A549 (cell line): ENCODE data around the gene ADARB2. TPM values are rescaled to one million over a fixed set of nuclear protein-coding genes. Genes with fewer than 3 reads are reported as not detected.

Source experiments
- ATAC-seq, 2 experiments: fragments of 200-7000 bp in 1 of 2; fragments of >200 bp in 1 of 2; cut with Nextera tagmentation in 1 of 2; cut with Tn5 transposase in 1 of 2; 3 replicates each; pipeline versions ENCODE4 v1.8.0 to v1.9.1; 2018 to 2020; ENCODE audit warnings: mild to moderate bottlenecking in 1 of 2, moderate library complexity in 1 of 2
- CTCF ChIA-PET: fragments of 300-600 bp; sonication (Branson Sonifier 250); formaldehyde crosslinking; extraction: SDS; loops from one replicate; lab custom pipeline; 2021; ENCODE audit warnings: antibody characterized with exemption, inconsistent platforms; lab: Yijun Ruan, JAX
- POLR2A ChIA-PET: fragments of 350-600 bp; formaldehyde crosslinking; extraction: SDS; loops from one replicate; lab custom pipeline; 2021; ENCODE audit warnings: antibody characterized with exemption, inconsistent platforms; lab: Yijun Ruan, JAX
- DNase-seq, 2 experiments: peaks; one replicate each; pipeline versions ENCODE4 v3.0.0 to v3.0.0-alpha.2; 2011 to 2016; ENCODE audit warnings: low read depth in 1 of 2, low spot score in 1 of 2
- FAIRE-seq: peaks from 2 replicates; lab custom pipeline; 2011; peaks lifted over from hg19 to GRCh38; lab: Jason Lieb, UNC
- H3K27ac ChIP-seq, 2 experiments: fragments of >200 bp; sonication (Bioruptor Twin); formaldehyde crosslinking; 3 replicates each; pipeline ENCODE4 v1.5.1; 2016 to 2017
- H3K4me1 ChIP-seq: fragments of >200 bp; sonication (Bioruptor Twin); formaldehyde crosslinking; 3 replicates; pipeline ENCODE4 v1.6.1; 2016
- H3K4me2 ChIP-seq: fragments of >200 bp; sonication (Bioruptor Twin); formaldehyde crosslinking; 3 replicates; pipeline ENCODE4 v1.6.1; 2016
- H3K4me3 ChIP-seq: fragments of >200 bp; sonication (Bioruptor Twin); formaldehyde crosslinking; 3 replicates; pipeline ENCODE4 v1.5.1; 2016
- H3K9me3 ChIP-seq: fragments of >200 bp; sonication (Bioruptor Twin); formaldehyde crosslinking; 3 replicates; pipeline ENCODE4 v1.6.1; 2016
- BHLHE40 ChIP-seq: IDR thresholded peaks from 2 replicates; pipeline ENCODE4 v1.6.1; 2012; ENCODE audit warnings: low read depth, low read length, inconsistent platforms
- EHMT2 ChIP-seq: fragments of 200-600 bp; sonication (generic); IDR thresholded peaks from 2 replicates; pipeline ENCODE4 v1.6.1; 2016; ENCODE audit warnings: antibody characterized with exemption, low read depth, mild to moderate bottlenecking, moderate library complexity
- EP300 ChIP-seq, 2 experiments: fragments of >200 bp; sonication (Bioruptor Twin); formaldehyde crosslinking; IDR thresholded peaks; 2 replicates in 1 of 2; 3 replicates in 1 of 2; pipeline ENCODE4 v1.6.1; 2016 to 2017
- GATA3 ChIP-seq: IDR thresholded peaks from 2 replicates; pipeline ENCODE4 v1.6.1; 2012; ENCODE audit warnings: borderline replicate concordance
- HDAC2 ChIP-seq: fragments of 200-600 bp; sonication (generic); IDR thresholded peaks from 2 replicates; pipeline ENCODE4 v1.6.1; 2016
- HOXA7 ChIP-seq: fragments of 250-450 bp; sonication (Bioruptor Pico); IDR thresholded peaks from 2 replicates; pipeline ENCODE4 v1.5.0; 2020; ENCODE audit warnings: mild to moderate bottlenecking, moderate library complexity
- JUNB ChIP-seq: fragments of >200 bp; sonication (Bioruptor Twin); formaldehyde crosslinking; IDR thresholded peaks from 2 replicates; pipeline ENCODE4 v1.6.1; 2016
- KDM5A ChIP-seq: fragments of 200-600 bp; sonication (generic); IDR thresholded peaks from 2 replicates; pipeline ENCODE4 v1.6.1; 2016; ENCODE audit warnings: antibody characterized with exemption, mild to moderate bottlenecking
- MAFK ChIP-seq: fragments of 450-650 bp; IDR thresholded peaks from 2 replicates; pipeline ENCODE4 v1.6.1; 2014; ENCODE audit not compliant: partially characterized antibody
- NPAS2 ChIP-seq: fragments of 250-450 bp; sonication (Bioruptor Pico); IDR thresholded peaks from 2 replicates; pipeline ENCODE4 v1.8.0; 2022; ENCODE audit warnings: mild to moderate bottlenecking, moderate library complexity, borderline replicate concordance
- NR3C1 ChIP-seq: fragments of >200 bp; sonication (Bioruptor Twin); formaldehyde crosslinking; IDR thresholded peaks from 3 replicates; pipeline ENCODE4 v1.6.1; 2017
- POLR2A ChIP-seq: IDR thresholded peaks from 2 replicates; pipeline ENCODE4 v1.6.1; 2012; ENCODE audit warnings: mild to moderate bottlenecking, low read length
- POLR2AphosphoS2 ChIP-seq: conservative IDR thresholded peaks from 2 replicates; pipeline ENCODE4 v1.6.1; 2012; ENCODE audit warnings: low read length, improper control_type of control experiment, inconsistent platforms
- RAD21 ChIP-seq, 2 experiments: fragments of >200 bp in 1 of 2; sonication (Bioruptor Twin) in 1 of 2; formaldehyde crosslinking in 1 of 2; IDR thresholded peaks in 1 of 2; conservative IDR thresholded peaks in 1 of 2; 2 replicates in 1 of 2; 3 replicates in 1 of 2; pipeline ENCODE4 v1.6.1; 2012 to 2018; ENCODE audit warnings: inconsistent platforms in 1 of 2
- RCOR1 ChIP-seq: fragments of 150-350 bp; IDR thresholded peaks from 2 replicates; pipeline ENCODE4 v1.6.1; 2014; ENCODE audit warnings: antibody characterized with exemption, low read length, low read depth
- SMC3 ChIP-seq: fragments of >200 bp; sonication (Bioruptor Twin); formaldehyde crosslinking; IDR thresholded peaks from 3 replicates; pipeline ENCODE4 v1.6.1; 2018; ENCODE audit warnings: inconsistent platforms
- SREBF2 ChIP-seq: fragments of 450-650 bp; IDR thresholded peaks from 2 replicates; pipeline ENCODE4 v1.6.1; 2014; ENCODE audit warnings: mild to moderate bottlenecking, moderate library complexity
- TFCP2L1 ChIP-seq: fragments of 250-450 bp; sonication (Bioruptor Pico); IDR thresholded peaks from 2 replicates; pipeline ENCODE4 v1.5.0; 2021; ENCODE audit warnings: mild to moderate bottlenecking
- TP53 ChIP-seq: fragments of 250-450 bp; sonication (Bioruptor Pico); IDR thresholded peaks from 2 replicates; pipeline ENCODE4 v1.5.0; 2021; ENCODE audit warnings: mild to moderate bottlenecking, moderate library complexity
- ZC3H11A ChIP-seq: fragments of 450-650 bp; IDR thresholded peaks from 2 replicates; pipeline ENCODE4 v1.6.1; 2014; ENCODE audit warnings: antibody characterized with exemption, mild to moderate bottlenecking
- ZNF302 ChIP-seq: fragments of 250-450 bp; sonication (Bioruptor Pico); IDR thresholded peaks from 2 replicates; pipeline ENCODE4 v1.9.0; 2021; ENCODE audit warnings: inconsistent platforms, mild to moderate bottlenecking, moderate library complexity
- ZSCAN20 ChIP-seq: fragments of 250-450 bp; sonication (Bioruptor Pico); IDR thresholded peaks from 2 replicates; pipeline ENCODE4 v1.8.0; 2022; ENCODE audit warnings: mild to moderate bottlenecking, moderate library complexity
- WGBS: methylation state at CpG from one replicate; pipeline ENCODE4 v1.1.6; 2017; ENCODE audit errors: missing lambda C conversion rate; 5-methylcytosine and 5-hydroxymethylcytosine counted together
- polyA plus RNA-seq, 4 experiments: library from polyadenylated mRNA; depleted of rRNA in 3 of 4; stranded (reverse); fragments of >200 nt; fragmentation: RNase III in 1 of 4; extraction: RNeasy Plus Mini Kit Qiagen cat#74134 plus additional on column Dnase treatment in 1 of 4; gene quantifications; 2 replicates in 3 of 4; 3 replicates in 1 of 4; pipeline ENCODE4 v1.2.3, GENCODE V29; 2011 to 2017
- TF ChIP-seq, protein P1 (sequence below): IDR thresholded peaks from 2 replicates; pipeline ENCODE4 v1.6.1; 2012
- TF ChIP-seq, protein P2 (sequence below): fragments of >200 bp; sonication (Bioruptor Twin); formaldehyde crosslinking; IDR thresholded peaks from 2 replicates; pipeline ENCODE4 v1.6.1; 2016
- TF ChIP-seq, protein P3 (sequence below): fragments of 250-450 bp; sonication (Bioruptor Pico); IDR thresholded peaks from 2 replicates; pipeline ENCODE4 v1.5.0; 2020; ENCODE audit warnings: low read depth, mild to moderate bottlenecking, moderate library complexity
- TF ChIP-seq, protein P4 (sequence below): IDR thresholded peaks from 2 replicates; pipeline ENCODE4 v1.6.1; 2012; ENCODE audit warnings: low read depth, borderline replicate concordance
- TF ChIP-seq, protein P5 (sequence below): fragments of 450-650 bp; IDR thresholded peaks from 2 replicates; pipeline ENCODE4 v1.6.1; 2014; ENCODE audit warnings: antibody characterized with exemption
- TF ChIP-seq, protein P6 (sequence below): fragments of 200-600 bp; sonication (generic); IDR thresholded peaks from 2 replicates; pipeline ENCODE4 v1.6.1; 2016; ENCODE audit warnings: antibody characterized with exemption, mild to moderate bottlenecking, moderate library complexity

ADARB2 gene
- polyA plus RNA-seq, 2 of the 4 experiments (the other 2 are of a cell fraction), result not detected

DNA sequence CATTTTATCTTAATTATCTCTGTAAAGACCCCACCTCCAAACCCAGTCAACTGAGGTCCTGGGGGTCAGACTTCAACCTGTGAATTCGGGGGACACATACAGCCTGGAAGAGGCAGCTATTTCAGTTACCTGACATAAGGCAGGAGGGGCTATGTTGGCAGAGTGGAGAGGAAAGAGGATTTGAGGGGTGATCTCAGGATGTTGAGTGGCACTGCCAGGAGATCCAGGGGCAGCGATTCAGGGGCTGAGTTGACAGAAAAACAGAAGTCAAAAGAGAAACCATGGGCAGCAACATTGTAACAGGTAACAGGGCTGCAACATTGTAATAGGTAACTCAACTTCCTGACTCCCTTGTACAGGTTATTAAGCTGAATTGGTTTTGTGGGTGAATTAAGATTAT is 162.6 kb downstream of the ADARB2 start:
- FAIRE-seq, result no peak
- TF ChIP-seq ZC3H11A, result no peak
- TF ChIP-seq, protein P1, sequence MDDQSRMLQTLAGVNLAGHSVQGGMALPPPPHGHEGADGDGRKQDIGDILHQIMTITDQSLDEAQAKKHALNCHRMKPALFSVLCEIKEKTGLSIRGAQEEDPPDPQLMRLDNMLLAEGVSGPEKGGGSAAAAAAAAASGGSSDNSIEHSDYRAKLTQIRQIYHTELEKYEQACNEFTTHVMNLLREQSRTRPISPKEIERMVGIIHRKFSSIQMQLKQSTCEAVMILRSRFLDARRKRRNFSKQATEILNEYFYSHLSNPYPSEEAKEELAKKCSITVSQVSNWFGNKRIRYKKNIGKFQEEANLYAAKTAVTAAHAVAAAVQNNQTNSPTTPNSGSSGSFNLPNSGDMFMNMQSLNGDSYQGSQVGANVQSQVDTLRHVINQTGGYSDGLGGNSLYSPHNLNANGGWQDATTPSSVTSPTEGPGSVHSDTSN, result no peak
- no peak for TF ChIP-seq HDAC2
- TF ChIP-seq EP300 (IDR thresholded peaks at IDR 0.05), result no peak
- TF ChIP-seq, protein P2, sequence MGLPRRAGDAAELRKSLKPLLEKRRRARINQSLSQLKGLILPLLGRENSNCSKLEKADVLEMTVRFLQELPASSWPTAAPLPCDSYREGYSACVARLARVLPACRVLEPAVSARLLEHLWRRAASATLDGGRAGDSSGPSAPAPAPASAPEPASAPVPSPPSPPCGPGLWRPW, result no peak
- TF ChIP-seq SMC3, result no peak
- TF ChIP-seq, protein P3, sequence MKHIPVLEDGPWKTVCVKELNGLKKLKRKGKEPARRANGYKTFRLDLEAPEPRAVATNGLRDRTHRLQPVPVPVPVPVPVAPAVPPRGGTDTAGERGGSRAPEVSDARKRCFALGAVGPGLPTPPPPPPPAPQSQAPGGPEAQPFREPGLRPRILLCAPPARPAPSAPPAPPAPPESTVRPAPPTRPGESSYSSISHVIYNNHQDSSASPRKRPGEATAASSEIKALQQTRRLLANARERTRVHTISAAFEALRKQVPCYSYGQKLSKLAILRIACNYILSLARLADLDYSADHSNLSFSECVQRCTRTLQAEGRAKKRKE (CRISPR knock-in tag), result no peak
- TF ChIP-seq GATA3, result no peak
- TF ChIP-seq, protein P4, sequence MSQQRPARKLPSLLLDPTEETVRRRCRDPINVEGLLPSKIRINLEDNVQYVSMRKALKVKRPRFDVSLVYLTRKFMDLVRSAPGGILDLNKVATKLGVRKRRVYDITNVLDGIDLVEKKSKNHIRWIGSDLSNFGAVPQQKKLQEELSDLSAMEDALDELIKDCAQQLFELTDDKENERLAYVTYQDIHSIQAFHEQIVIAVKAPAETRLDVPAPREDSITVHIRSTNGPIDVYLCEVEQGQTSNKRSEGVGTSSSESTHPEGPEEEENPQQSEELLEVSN, result no peak
- TF ChIP-seq HOXA7, result no peak
- TF ChIP-seq MAFK, result no peak
- no peak for TF ChIP-seq EHMT2
- TF ChIP-seq JUNB, result no peak
- no peak for TF ChIP-seq TP53
- no peak for TF ChIP-seq NR3C1
- no peak for TF ChIP-seq POLR2A
- TF ChIP-seq KDM5A, result no peak
- TF ChIP-seq ZSCAN20 (CRISPR knock-in tag), result no peak
- TF ChIP-seq, all 56 proteins: peak for 0
- ChIA-PET POLR2A (no interaction called here), CTCF (no interaction called here)
- no peak for DNase-seq
- no peaks in the 10 kb centered on the region for H3K9me3 ChIP-seq
- no peak for ATAC-seq
- no peak overlapping the region for H3K27ac ChIP-seq
- H3K4me3 ChIP-seq, result no peak overlapping the region
- 0% methylated on average over 2 of the region's 2 CpGs for WGBS
- H3K4me2 ChIP-seq, result no peak overlapping the region
- no peaks in the 10 kb centered on the region for H3K4me1 ChIP-seq

DNA sequence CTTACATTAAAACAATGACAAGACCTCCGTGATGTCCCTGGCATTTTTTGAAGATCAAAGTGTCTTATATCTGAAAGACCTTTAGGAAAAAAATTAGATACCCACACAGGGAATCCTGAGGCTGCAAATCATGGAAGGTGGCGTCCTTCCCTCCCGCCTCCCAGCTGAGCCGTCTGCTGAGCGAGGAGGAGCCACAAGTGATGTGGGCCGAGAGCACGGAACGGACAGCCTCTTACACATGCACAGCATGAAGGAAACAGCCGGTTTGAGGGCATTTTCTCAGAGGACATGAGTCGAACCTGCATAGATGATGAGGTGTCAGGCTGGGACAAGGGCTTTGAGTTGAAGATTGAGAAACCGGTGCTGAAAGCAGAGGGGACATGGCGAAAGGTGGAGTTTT is 163.3 kb downstream of the ADARB2 start:
- POLR2A ChIA-PET, result no interaction called here
- Histone ChIP-seq H3K4me2 (no peak overlapping the region), H3K27ac (no peak overlapping the region), H3K9me3 (no peaks in the 10 kb centered on the region), H3K4me1 (no peaks in the 10 kb centered on the region), H3K4me3 (no peak overlapping the region)
- FAIRE-seq, result no peak
- no peak for ATAC-seq
- CTCF ChIA-PET, result no interaction called here
- 12% methylated on average over 12 of the region's 12 CpGs for WGBS
- no peak for DNase-seq
- TF ChIP-seq TFCP2L1 (no peak), NR3C1 (no peak), BHLHE40 (no peak), GATA3 (no peak), NPAS2 (no peak), RAD21 (conservative IDR thresholded peaks at IDR 0.05 in 1 of 2, IDR thresholded peaks at IDR 0.05 in 1 of 2) (no peak), POLR2AphosphoS2 (no peak), RCOR1 (no peak), ZNF302 (CRISPR knock-in tag) (no peak), ZSCAN20 (CRISPR knock-in tag) (no peak), SREBF2 (no peak), HDAC2 (no peak)
- TF ChIP-seq, protein P1, result no peak
- TF ChIP-seq, protein P5, sequence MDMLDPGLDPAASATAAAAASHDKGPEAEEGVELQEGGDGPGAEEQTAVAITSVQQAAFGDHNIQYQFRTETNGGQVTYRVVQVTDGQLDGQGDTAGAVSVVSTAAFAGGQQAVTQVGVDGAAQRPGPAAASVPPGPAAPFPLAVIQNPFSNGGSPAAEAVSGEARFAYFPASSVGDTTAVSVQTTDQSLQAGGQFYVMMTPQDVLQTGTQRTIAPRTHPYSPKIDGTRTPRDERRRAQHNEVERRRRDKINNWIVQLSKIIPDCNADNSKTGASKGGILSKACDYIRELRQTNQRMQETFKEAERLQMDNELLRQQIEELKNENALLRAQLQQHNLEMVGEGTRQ, result no peak
- TF ChIP-seq, protein P2, result no peak
- TF ChIP-seq, protein P6, sequence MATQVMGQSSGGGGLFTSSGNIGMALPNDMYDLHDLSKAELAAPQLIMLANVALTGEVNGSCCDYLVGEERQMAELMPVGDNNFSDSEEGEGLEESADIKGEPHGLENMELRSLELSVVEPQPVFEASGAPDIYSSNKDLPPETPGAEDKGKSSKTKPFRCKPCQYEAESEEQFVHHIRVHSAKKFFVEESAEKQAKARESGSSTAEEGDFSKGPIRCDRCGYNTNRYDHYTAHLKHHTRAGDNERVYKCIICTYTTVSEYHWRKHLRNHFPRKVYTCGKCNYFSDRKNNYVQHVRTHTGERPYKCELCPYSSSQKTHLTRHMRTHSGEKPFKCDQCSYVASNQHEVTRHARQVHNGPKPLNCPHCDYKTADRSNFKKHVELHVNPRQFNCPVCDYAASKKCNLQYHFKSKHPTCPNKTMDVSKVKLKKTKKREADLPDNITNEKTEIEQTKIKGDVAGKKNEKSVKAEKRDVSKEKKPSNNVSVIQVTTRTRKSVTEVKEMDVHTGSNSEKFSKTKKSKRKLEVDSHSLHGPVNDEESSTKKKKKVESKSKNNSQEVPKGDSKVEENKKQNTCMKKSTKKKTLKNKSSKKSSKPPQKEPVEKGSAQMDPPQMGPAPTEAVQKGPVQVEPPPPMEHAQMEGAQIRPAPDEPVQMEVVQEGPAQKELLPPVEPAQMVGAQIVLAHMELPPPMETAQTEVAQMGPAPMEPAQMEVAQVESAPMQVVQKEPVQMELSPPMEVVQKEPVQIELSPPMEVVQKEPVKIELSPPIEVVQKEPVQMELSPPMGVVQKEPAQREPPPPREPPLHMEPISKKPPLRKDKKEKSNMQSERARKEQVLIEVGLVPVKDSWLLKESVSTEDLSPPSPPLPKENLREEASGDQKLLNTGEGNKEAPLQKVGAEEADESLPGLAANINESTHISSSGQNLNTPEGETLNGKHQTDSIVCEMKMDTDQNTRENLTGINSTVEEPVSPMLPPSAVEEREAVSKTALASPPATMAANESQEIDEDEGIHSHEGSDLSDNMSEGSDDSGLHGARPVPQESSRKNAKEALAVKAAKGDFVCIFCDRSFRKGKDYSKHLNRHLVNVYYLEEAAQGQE, result no peak
- TF ChIP-seq, protein P3 (CRISPR knock-in tag), result no peak
